A549 (cell line): ENCODE measurements around the gene NEK7.

Experiments used
- EHMT2 ChIP-seq: fragments of 200-600 bp; sonication (generic); IDR thresholded peaks from 2 replicates; pipeline ENCODE4 v1.6.1; 2016; ENCODE audit warnings: antibody characterized with exemption, low read depth, mild to moderate bottlenecking, moderate library complexity
- KDM5A ChIP-seq: fragments of 200-600 bp; sonication (generic); IDR thresholded peaks from 2 replicates; pipeline ENCODE4 v1.6.1; 2016; ENCODE audit warnings: antibody characterized with exemption, mild to moderate bottlenecking
- POLR2A ChIP-seq: IDR thresholded peaks from 2 replicates; pipeline ENCODE4 v1.6.1; 2012; ENCODE audit warnings: mild to moderate bottlenecking, low read length
- SMC3 ChIP-seq: fragments of >200 bp; sonication (Bioruptor Twin); formaldehyde crosslinking; IDR thresholded peaks from 3 replicates; pipeline ENCODE4 v1.6.1; 2018; ENCODE audit warnings: inconsistent platforms
- SREBF2 ChIP-seq: fragments of 450-650 bp; IDR thresholded peaks from 2 replicates; pipeline ENCODE4 v1.6.1; 2014; ENCODE audit warnings: mild to moderate bottlenecking, moderate library complexity
- TF ChIP-seq, protein P1 (sequence below): fragments of 250-450 bp; sonication (Bioruptor Pico); IDR thresholded peaks from 2 replicates; pipeline ENCODE4 v1.5.0; 2021; ENCODE audit warnings: mild to moderate bottlenecking, moderate library complexity, borderline replicate concordance
- TF ChIP-seq, protein P2 (sequence below): fragments of >200 bp; sonication (Bioruptor Twin); formaldehyde crosslinking; IDR thresholded peaks from 3 replicates; pipeline ENCODE4 v1.5.1; 2016

DNA sequence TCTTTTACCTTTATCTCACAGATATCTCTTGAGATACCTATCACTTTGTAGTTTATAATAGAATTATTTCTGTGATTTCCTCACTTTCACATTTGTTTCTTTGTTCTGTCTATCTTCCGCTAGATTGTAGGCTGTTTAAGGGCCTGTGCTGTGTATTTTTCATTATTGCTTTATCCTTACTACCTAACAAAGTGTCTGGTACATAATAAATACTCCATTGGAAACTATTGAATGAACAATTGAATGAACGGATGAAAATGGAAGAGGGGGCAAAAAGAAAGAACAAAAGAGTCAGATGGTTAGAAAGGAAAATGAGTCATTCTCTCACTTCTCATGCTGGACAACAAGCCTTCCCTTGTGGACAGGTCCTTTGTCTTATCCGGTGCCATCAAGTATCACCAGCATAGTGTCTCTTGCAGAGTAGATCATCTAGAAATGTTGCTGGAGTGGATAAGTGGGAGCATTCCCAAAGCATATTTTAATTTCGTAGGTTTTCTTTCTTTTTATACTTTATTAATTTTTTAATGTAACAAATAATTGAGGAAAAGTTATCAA is 159.8 kb downstream of the NEK7 start:
- TF ChIP-seq, protein P1, sequence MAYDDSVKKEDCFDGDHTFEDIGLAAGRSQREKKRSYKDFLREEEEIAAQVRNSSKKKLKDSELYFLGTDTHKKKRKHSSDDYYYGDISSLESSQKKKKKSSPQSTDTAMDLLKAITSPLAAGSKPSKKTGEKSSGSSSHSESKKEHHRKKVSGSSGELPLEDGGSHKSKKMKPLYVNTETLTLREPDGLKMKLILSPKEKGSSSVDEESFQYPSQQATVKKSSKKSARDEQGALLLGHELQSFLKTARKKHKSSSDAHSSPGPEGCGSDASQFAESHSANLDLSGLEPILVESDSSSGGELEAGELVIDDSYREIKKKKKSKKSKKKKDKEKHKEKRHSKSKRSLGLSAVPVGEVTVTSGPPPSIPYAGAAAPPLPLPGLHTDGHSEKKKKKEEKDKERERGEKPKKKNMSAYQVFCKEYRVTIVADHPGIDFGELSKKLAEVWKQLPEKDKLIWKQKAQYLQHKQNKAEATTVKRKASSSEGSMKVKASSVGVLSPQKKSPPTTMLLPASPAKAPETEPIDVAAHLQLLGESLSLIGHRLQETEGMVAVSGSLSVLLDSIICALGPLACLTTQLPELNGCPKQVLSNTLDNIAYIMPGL, result no peak
- TF ChIP-seq, protein P2, sequence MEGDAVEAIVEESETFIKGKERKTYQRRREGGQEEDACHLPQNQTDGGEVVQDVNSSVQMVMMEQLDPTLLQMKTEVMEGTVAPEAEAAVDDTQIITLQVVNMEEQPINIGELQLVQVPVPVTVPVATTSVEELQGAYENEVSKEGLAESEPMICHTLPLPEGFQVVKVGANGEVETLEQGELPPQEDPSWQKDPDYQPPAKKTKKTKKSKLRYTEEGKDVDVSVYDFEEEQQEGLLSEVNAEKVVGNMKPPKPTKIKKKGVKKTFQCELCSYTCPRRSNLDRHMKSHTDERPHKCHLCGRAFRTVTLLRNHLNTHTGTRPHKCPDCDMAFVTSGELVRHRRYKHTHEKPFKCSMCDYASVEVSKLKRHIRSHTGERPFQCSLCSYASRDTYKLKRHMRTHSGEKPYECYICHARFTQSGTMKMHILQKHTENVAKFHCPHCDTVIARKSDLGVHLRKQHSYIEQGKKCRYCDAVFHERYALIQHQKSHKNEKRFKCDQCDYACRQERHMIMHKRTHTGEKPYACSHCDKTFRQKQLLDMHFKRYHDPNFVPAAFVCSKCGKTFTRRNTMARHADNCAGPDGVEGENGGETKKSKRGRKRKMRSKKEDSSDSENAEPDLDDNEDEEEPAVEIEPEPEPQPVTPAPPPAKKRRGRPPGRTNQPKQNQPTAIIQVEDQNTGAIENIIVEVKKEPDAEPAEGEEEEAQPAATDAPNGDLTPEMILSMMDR, result no peak
- TF ChIP-seq KDM5A (no peak), EHMT2 (no peak), POLR2A (no peak), SREBF2 (no peak), SMC3 (no peak)
